Ishikawa (cell line): ENCODE results near the gene PITPNC1.

Source experiments
- CEBPB ChIP-seq: IDR thresholded peaks from 2 replicates; pipeline ENCODE4 v1.6.1; 2012
- REST ChIP-seq: IDR thresholded peaks from 2 replicates; pipeline ENCODE4 v1.6.1; 2012; ENCODE audit warnings: low read depth, mild to moderate bottlenecking
- TAF1 ChIP-seq: IDR thresholded peaks from 2 replicates; pipeline ENCODE4 v1.6.1; 2012; ENCODE audit warnings: low read depth, mild to moderate bottlenecking
- TEAD4 ChIP-seq: IDR thresholded peaks from 2 replicates; pipeline ENCODE4 v1.6.1; 2012

- TF ChIP-seq TAF1 (no peak; the same call in 1 of the 2 replicates), TEAD4 (no peak), CEBPB (no peak), REST (no peak)
These were observed 690 bp downstream of the PITPNC1 start for GRCh38 chr17:67377488-67378453.
